CD14-positive monocyte (primary cell): ENCODE results near the gene LAMC3. TPM values are rescaled to one million over a fixed set of nuclear protein-coding genes. Genes with fewer than 3 reads are reported as not detected.

Source experiments
- DNase-seq, 3 donors: peaks; one replicate each; pipeline ENCODE4 v3.0.0-alpha.2; 2011 to 2022
- H2AFZ ChIP-seq: 2 replicates; pipeline ENCODE4 v1.6.0; 2012; ENCODE audit warnings: mild to moderate bottlenecking, low read depth, low read length, inconsistent platforms; ENCODE audit not compliant: insufficient read depth, poor library complexity, severe bottlenecking
- H3K27ac ChIP-seq, 2 donors: 1 replicate in 1 of 2; 2 replicates in 1 of 2; pipeline ENCODE4 v1.5.1; 2012 to 2013; ENCODE audit warnings: low read length in 2 of 2, control low read depth in 1 of 2, inconsistent platforms in 1 of 2, low read depth in 1 of 2, mild to moderate bottlenecking in 1 of 2
- H3K27me3 ChIP-seq, 2 donors: one replicate each; pipeline versions ENCODE4 v1.6.0 to v1.6.1; 2011 to 2013; ENCODE audit warnings: low read length in 2 of 2; ENCODE audit not compliant: control insufficient read depth in 2 of 2, insufficient read depth in 2 of 2
- H3K36me3 ChIP-seq, 2 donors: replicated peaks in 1 of 2; 1 replicate in 1 of 2; 2 replicates in 1 of 2; pipeline versions ENCODE4 v1.5.1 to v1.6.1; 2012 to 2013; ENCODE audit warnings: low read length in 2 of 2, control low read depth in 1 of 2, inconsistent platforms in 1 of 2, mild to moderate bottlenecking in 1 of 2; ENCODE audit not compliant: insufficient read depth in 2 of 2, control insufficient read depth in 1 of 2
- H3K4me1 ChIP-seq, 2 donors: 1 replicate in 1 of 2; 2 replicates in 1 of 2; pipeline versions ENCODE4 v1.5.1 to v1.6.1; 2012 to 2013; ENCODE audit warnings: low read length in 2 of 2, control low read depth in 1 of 2, inconsistent platforms in 1 of 2, mild to moderate bottlenecking in 1 of 2, moderate library complexity in 1 of 2; ENCODE audit not compliant: insufficient read depth in 2 of 2, control insufficient read depth in 1 of 2
- H3K4me2 ChIP-seq: replicated peaks from 2 replicates; pipeline ENCODE3; 2012; ENCODE audit warnings: low read length, moderate library complexity, mild to moderate bottlenecking; ENCODE audit not compliant: poor library complexity, severe bottlenecking; ENCODE audit errors: extremely low read depth
- H3K4me3 ChIP-seq, 3 experiments: fragments of 200-600 bp in 1 of 3; sonication (generic) in 1 of 3; replicated peaks in 1 of 3; 1 replicate in 2 of 3; 2 replicates in 1 of 3; pipeline ENCODE4 v1.5.1; 2011 to 2013; ENCODE audit warnings: low read length in 3 of 3, mild to moderate bottlenecking in 3 of 3, control low read depth in 2 of 3, low read depth in 2 of 3, inconsistent platforms in 1 of 3, moderate library complexity in 1 of 3
- H3K79me2 ChIP-seq: 2 replicates; pipeline ENCODE4 v1.6.0; 2012; ENCODE audit warnings: mild to moderate bottlenecking, control low read depth, inconsistent platforms, low read length, moderate library complexity; ENCODE audit not compliant: insufficient read depth
- H3K9ac ChIP-seq: 2 replicates; pipeline ENCODE4 v1.6.0; 2017; ENCODE audit warnings: low read length, mild to moderate bottlenecking; ENCODE audit not compliant: insufficient read depth, poor library complexity, severe bottlenecking
- H3K9me3 ChIP-seq, 2 donors: replicated peaks in 1 of 2; 1 replicate in 1 of 2; 2 replicates in 1 of 2; pipeline versions ENCODE4 v1.5.1 to v1.6.1; 2012 to 2013; ENCODE audit warnings: low read length in 2 of 2, control low read depth in 1 of 2; ENCODE audit not compliant: control insufficient read depth in 1 of 2, insufficient read depth in 1 of 2
- H4K20me1 ChIP-seq: 2 replicates; pipeline ENCODE4 v1.6.0; 2012; ENCODE audit warnings: mild to moderate bottlenecking, low read length, control low read depth, moderate library complexity; ENCODE audit not compliant: insufficient read depth
- H3K27ac Mint-ChIP-seq, 7 donors: one replicate each; pipeline ENCODE4 v1.8.0; 2020; ENCODE audit warnings: mild to moderate bottlenecking in 7 of 7, mixed read lengths in 7 of 7, moderate library complexity in 6 of 7, inconsistent platforms in 2 of 7
- H3K27me3 Mint-ChIP-seq, 3 donors: one replicate each; pipeline ENCODE4 v1.8.0; 2021 to 2022; ENCODE audit warnings: low read depth in 3 of 3, mild to moderate bottlenecking in 3 of 3, mixed read lengths in 3 of 3, moderate library complexity in 3 of 3, inconsistent platforms in 1 of 3
- H3K36me3 Mint-ChIP-seq, 2 donors: one replicate each; pipeline ENCODE4 v1.8.0; 2020; ENCODE audit warnings: mixed read lengths in 2 of 2, inconsistent platforms in 1 of 2, mild to moderate bottlenecking in 1 of 2
- H3K4me1 Mint-ChIP-seq: one replicate; pipeline ENCODE4 v1.8.0; 2020; ENCODE audit warnings: mild to moderate bottlenecking, mixed read lengths
- H3K4me3 Mint-ChIP-seq, 2 donors: one replicate each; pipeline ENCODE4 v1.8.0; 2020; ENCODE audit warnings: mild to moderate bottlenecking in 2 of 2, mixed read lengths in 2 of 2, moderate library complexity in 1 of 2
- H3K9me3 Mint-ChIP-seq, 7 donors: one replicate each; pipeline ENCODE4 v1.8.0; 2020 to 2022; ENCODE audit warnings: mixed read lengths in 7 of 7, mild to moderate bottlenecking in 6 of 7, moderate library complexity in 6 of 7, inconsistent platforms in 2 of 7
- CTCF ChIP-seq: fragments of 200-600 bp; IDR thresholded peaks from one replicate; pipeline ENCODE4 v1.8.0; 2022; ENCODE audit warnings: antibody characterized with exemption, mild to moderate bottlenecking
- WGBS: methylation state at CpG from one replicate; pipeline ENCODE4 v1.1.5; 2013; ENCODE audit warnings: missing lambda C conversion rate; ENCODE audit not compliant: insufficient coverage; 5-methylcytosine and 5-hydroxymethylcytosine counted together
- intact Hi-C, 2 donors: fragments of 100-400 bp; cut with micrococcal nuclease; formaldehyde crosslinking; loops; one replicate each; pipeline versions ENCODE4 v1.15.0 to v1.15.1; 2023
- polyA plus RNA-seq, 3 donors: library from polyadenylated mRNA; depleted of rRNA in 1 of 3; unstranded in 2 of 3; stranded (reverse) in 1 of 3; fragments of 300-500 nt in 2 of 3; fragments of >200 nt in 1 of 3; fragmentation: Illumina TruSeq in 2 of 3; gene quantifications; 1 replicate in 2 of 3; 2 replicates in 1 of 3; pipeline ENCODE4 v1.2.3, GENCODE V29; 2012 to 2021

Gene LAMC3
- polyA plus RNA-seq, 3 donors, result 0.19 TPM; not detected in 2

DNA sequence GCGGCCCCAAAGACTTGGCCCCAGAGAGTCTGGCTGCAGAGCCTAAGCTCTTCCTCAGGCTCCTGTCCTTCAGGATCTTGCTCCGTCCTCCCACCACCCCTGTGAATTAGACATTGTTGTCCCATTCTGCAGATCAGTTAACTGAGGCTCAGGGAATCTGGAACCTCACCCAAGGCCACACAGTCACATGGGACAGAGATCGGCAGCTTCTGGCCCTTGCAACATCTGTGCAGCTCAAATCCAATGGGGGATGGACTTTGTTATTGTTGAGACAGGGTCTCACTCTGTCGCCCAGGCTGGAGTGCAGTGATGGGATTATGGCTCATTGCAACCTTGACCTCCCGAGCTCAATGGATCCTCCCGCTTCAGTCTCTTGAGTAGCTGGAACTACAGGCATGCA, 23.9 kb upstream of the LAMC3 start:
- Histone ChIP-seq H3K9ac (no peak overlapping the region), H3K27me3 (no peaks in the 10 kb centered on the region), H3K4me3 (no peak overlapping the region), H3K36me3 (no peaks in the 10 kb centered on the region), H3K4me1 (peaks cover 18 to 19% of the 10 kb centered on the region in 2 donors), H3K9me3 (no peaks in the 10 kb centered on the region), H3K4me2 (no peak overlapping the region), H3K79me2 (no peaks in the 10 kb centered on the region), H3K27ac (no peak overlapping the region), H4K20me1 (no peaks in the 10 kb centered on the region), H2AFZ (no peak overlapping the region)
- H3K9me3 Mint-ChIP-seq, result peaks cover 0 to 3% (median 0%) of the 10 kb centered on the region in 7 donors
- intact Hi-C loops, result no loop called here
- TF ChIP-seq CTCF, result no peak
- H3K4me1 Mint-ChIP-seq, result peaks cover 21% of the 10 kb centered on the region
- H3K27me3 Mint-ChIP-seq, result peaks cover 0 to 3% (median 2%) of the 10 kb centered on the region in 3 donors
- H3K27ac Mint-ChIP-seq, result no peak overlapping the region
- DNase-seq, result no peak
- no peaks in the 10 kb centered on the region for H3K36me3 Mint-ChIP-seq
- no peak overlapping the region for H3K4me3 Mint-ChIP-seq
- 93% methylated on average over 6 of the region's 6 CpGs for WGBS

DNA sequence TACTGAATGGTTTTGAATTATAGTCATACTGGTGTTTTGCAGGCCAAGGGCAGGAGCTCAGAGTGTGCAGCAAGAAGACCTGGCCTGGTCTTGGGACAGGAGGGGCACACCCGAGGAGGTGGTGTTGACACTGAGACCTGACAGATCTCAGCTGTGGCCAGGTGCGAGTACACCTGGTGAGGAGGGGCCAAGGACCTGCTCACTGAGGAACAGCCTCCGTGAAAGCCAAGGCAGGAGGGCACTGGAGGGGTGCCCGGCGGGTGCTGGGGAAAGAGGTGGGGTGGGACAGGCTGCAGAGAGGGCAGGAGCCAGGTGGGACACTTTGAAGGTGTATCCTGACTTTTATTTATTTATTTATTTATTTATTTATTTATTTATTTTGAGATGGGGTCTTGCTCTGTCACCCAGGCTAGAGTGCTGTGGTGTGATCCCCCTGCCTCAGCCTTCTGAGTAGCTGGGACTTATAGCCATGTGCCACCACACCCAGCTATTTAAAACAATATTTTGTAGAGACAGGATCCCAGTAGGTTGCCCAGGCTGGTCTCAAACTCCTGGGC, 23.3 kb upstream of the LAMC3 start:
- no peak overlapping the region for H3K9ac ChIP-seq
- Mint-ChIP-seq H3K27ac (no peak overlapping the region), H3K36me3 (no peaks in the 10 kb centered on the region), H3K9me3 (peaks cover 0 to 3% (median 0%) of the 10 kb centered on the region in 7 donors), H3K4me1 (peaks cover 19% of the 10 kb centered on the region), H3K27me3 (peaks cover under 1 to 3% (median 2%) of the 10 kb centered on the region in 3 donors), H3K4me3 (no peak overlapping the region)
- no peak overlapping the region for H3K4me3 ChIP-seq
- no peaks in the 10 kb centered on the region for H3K79me2 ChIP-seq
- 86% methylated on average over 2 of the region's 5 CpGs for WGBS
- no peak overlapping the region for H2AFZ ChIP-seq
- H3K4me1 ChIP-seq, result peaks cover 12 to 16% of the 10 kb centered on the region in 2 donors
- intact Hi-C loops, result no loop called here
- H3K9me3 ChIP-seq, result no peaks in the 10 kb centered on the region
- TF ChIP-seq CTCF, result no peak
- no peak for DNase-seq
- no peaks in the 10 kb centered on the region for H4K20me1 ChIP-seq
- no peak overlapping the region for H3K27ac ChIP-seq
- H3K36me3 ChIP-seq, result no peaks in the 10 kb centered on the region
- H3K4me2 ChIP-seq, result no peak overlapping the region
- H3K27me3 ChIP-seq, result no peaks in the 10 kb centered on the region
